Loucy (cell line): ENCODE data around the gene CFAP97.

Experiments
- H2AFZ ChIP-seq: fragments of 200-600 bp; sonication (generic); 2 replicates; pipeline ENCODE4 v1.6.0; 2016; ENCODE audit warnings: antibody characterized with exemption, mild to moderate bottlenecking, low read length, moderate library complexity
- H3F3A ChIP-seq: fragments of 200-600 bp; 2 replicates; pipeline ENCODE4 v1.6.0; 2016; ENCODE audit warnings: antibody characterized with exemption, low read depth, mild to moderate bottlenecking
- H3K27me3 ChIP-seq: fragments of 200-600 bp; sonication (generic); 2 replicates; pipeline ENCODE4 v1.6.1; 2014; ENCODE audit warnings: low read length, mild to moderate bottlenecking; ENCODE audit not compliant: insufficient read depth, poor library complexity, severe bottlenecking
- H3K36me3 ChIP-seq: fragments of 200-600 bp; sonication (generic); 2 replicates; pipeline ENCODE4 v1.6.1; 2016; ENCODE audit warnings: low read length; ENCODE audit not compliant: insufficient read depth
- H3K4me1 ChIP-seq: fragments of 200-600 bp; sonication (generic); 2 replicates; pipeline ENCODE4 v1.5.1; 2014; ENCODE audit warnings: low read length, mild to moderate bottlenecking; ENCODE audit not compliant: insufficient read depth, poor library complexity, severe bottlenecking
- H3K4me2 ChIP-seq: fragments of 200-600 bp; sonication (generic); 2 replicates; pipeline ENCODE4 v1.6.0; 2014; ENCODE audit warnings: antibody characterized with exemption, low read length, low read depth, mild to moderate bottlenecking; ENCODE audit not compliant: poor library complexity, severe bottlenecking
- H3K4me3 ChIP-seq: fragments of 200-600 bp; sonication (generic); 2 replicates; pipeline ENCODE4 v1.5.1; 2014; ENCODE audit warnings: low read length, mild to moderate bottlenecking, mixed read lengths; ENCODE audit not compliant: poor library complexity, severe bottlenecking
- H3K79me2 ChIP-seq: fragments of 200-600 bp; sonication (generic); 2 replicates; pipeline ENCODE4 v1.6.1; 2014; ENCODE audit warnings: low read length; ENCODE audit not compliant: insufficient read depth
- H3K9ac ChIP-seq: fragments of 200-600 bp; sonication (generic); 2 replicates; pipeline ENCODE4 v1.6.0; 2014; ENCODE audit warnings: mild to moderate bottlenecking, low read depth, low read length, moderate library complexity; ENCODE audit not compliant: poor library complexity, severe bottlenecking
- H3K9me2 ChIP-seq: fragments of 200-600 bp; sonication (generic); replicated peaks from 2 replicates; pipeline ENCODE4 v1.6.1; 2016; ENCODE audit warnings: low read depth, low read length, mixed read lengths
- H3K9me3 ChIP-seq: fragments of 200-600 bp; sonication (generic); 2 replicates; pipeline ENCODE4 v1.6.1; 2014; ENCODE audit warnings: mild to moderate bottlenecking, antibody characterized with exemption, low read length, low read depth; ENCODE audit not compliant: insufficient read depth
- H4K20me1 ChIP-seq: fragments of 200-600 bp; sonication (generic); 2 replicates; pipeline ENCODE4 v1.6.0; 2014; ENCODE audit warnings: antibody characterized with exemption, low read length, mild to moderate bottlenecking; ENCODE audit not compliant: insufficient read depth, poor library complexity, severe bottlenecking
- CTCF ChIP-seq: fragments of 200-600 bp; sonication (generic); conservative IDR thresholded peaks from 2 replicates; pipeline ENCODE4 v1.5.1; 2014; ENCODE audit warnings: mild to moderate bottlenecking, antibody characterized with exemption, low read length
- EZH2phosphoT487 ChIP-seq: fragments of 200-600 bp; IDR thresholded peaks from 2 replicates; pipeline ENCODE4 v1.6.1; 2018; ENCODE audit warnings: antibody characterized with exemption, mild to moderate bottlenecking, moderate library complexity, borderline replicate concordance

The CFAP97 gene

DNA sequence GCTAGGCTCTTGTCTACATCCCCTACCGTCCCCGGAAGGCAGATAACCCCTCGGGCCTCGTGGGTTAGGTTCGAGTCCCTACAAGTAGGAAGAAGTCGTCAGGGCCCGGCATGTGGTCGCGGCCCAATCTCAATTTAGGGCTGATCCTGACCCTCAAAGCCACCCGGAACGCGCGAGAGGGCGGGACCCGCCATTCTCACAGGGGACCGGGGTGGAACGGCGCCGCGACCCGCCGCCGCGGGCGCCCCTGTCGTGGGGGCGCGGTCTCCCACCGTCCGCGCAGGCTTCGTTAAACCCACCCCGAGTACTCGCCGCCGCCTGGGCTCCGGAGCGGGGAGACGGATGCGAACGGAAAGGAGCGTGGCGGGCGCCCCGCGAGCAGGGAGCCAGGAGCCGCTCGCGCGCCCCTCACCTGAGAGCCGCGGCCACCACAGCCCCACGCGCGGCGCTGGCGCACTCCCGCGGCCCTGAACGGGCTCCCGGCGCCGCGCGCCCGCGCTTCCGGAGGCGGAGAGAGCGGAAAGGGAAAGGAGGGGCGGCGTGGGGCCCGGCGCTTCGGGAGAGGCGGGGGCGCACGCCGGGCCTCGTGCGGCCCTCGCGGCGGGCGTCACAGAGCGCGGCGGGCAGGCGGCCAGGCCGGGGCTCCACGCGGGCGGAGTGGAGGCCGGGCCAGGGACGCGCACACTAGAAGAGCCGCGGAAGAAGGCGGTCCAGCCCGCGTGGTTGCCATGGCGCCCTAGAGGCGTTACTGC, at the start of gene CFAP97:
Gene CFAP97, minus strand, starts transcription at position 515 of the 752 bp plus-strand sequence. CDS start 12,804 bp downstream, outside the sequence.
- Histone ChIP-seq H3K4me1 (peaks cover 34% of the 10 kb centered on the region), H3K9me3 (no peaks in the 10 kb centered on the region), H3K9me2 (no peaks in the 10 kb centered on the region), H2AFZ (peak within 1 kb of the TSS; percentile 96), H3K9ac (peak within 1 kb of the TSS; percentile 93), H3K4me2 (peak within 1 kb of the TSS; percentile 89), H3K27me3 (no peaks in the 10 kb centered on the region), H4K20me1 (peaks cover 13% of the 10 kb centered on the region), H3K79me2 (no peaks in the 10 kb centered on the region), H3F3A (peaks cover 8% of the 10 kb centered on the region; the same call in 1 of the 2 replicates), H3K36me3 (no peaks in the 10 kb centered on the region), H3K4me3 (peak within 1 kb of the TSS; percentile 82)
- TF ChIP-seq CTCF (no peak), EZH2phosphoT487 (no peak)

DNA sequence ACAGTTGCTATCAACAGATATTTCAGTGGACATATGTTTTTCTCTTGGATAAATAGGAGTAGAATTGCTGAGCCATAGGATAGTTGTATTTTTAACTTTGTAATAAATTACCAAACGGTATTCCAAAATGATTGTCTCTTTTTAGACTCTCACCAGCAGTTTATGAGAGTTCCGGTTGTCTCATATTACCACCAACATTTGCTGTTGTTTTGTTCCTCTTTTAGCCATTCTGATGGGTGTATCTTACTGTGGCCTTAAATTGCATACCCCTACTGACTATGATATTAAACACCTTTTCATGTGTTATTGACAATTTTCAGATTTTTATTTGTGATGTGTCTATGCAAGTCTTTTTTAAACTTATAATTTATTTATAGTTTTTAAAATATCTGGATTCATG, 45.3 kb upstream of the CFAP97 start:
- TF ChIP-seq CTCF, result no peak
- TF ChIP-seq EZH2phosphoT487, result no peak
- Histone ChIP-seq H3K79me2 (no peaks in the 10 kb centered on the region), H3K4me2 (no peak overlapping the region)

GRCh38 chr4:185248393-185249039, 44.7 kb upstream of the CFAP97 start:
- H3K9me2 ChIP-seq, result no peaks in the 10 kb centered on the region

More for the DNA sequence above, 45.3 kb upstream of the CFAP97 start:
- Histone ChIP-seq H3K36me3 (no peaks in the 10 kb centered on the region), H3K9ac (no peak overlapping the region), H3K9me3 (no peaks in the 10 kb centered on the region), H2AFZ (no peak overlapping the region), H4K20me1 (no peaks in the 10 kb centered on the region), H3K4me3 (no peak overlapping the region), H3F3A (no peaks in the 10 kb centered on the region), H3K4me1 (no peaks in the 10 kb centered on the region), H3K9me2 (no peaks in the 10 kb centered on the region), H3K27me3 (peaks cover 23% of the 10 kb centered on the region)

More at GRCh38 chr4:185248393-185249039, 44.7 kb upstream of the CFAP97 start:
- Histone ChIP-seq H3K4me2 (no peak overlapping the region), H3K36me3 (no peaks in the 10 kb centered on the region), H3K9ac (no peak overlapping the region), H3K79me2 (no peaks in the 10 kb centered on the region), H3F3A (no peaks in the 10 kb centered on the region), H3K27me3 (peaks cover 18% of the 10 kb centered on the region), H2AFZ (no peak overlapping the region), H4K20me1 (no peaks in the 10 kb centered on the region), H3K4me3 (no peak overlapping the region), H3K9me3 (no peaks in the 10 kb centered on the region), H3K4me1 (no peaks in the 10 kb centered on the region)
- TF ChIP-seq CTCF (no peak), EZH2phosphoT487 (no peak)
